SK-N-SH treated with all-trans-retinoic acid at 6 μM for 48 hours (cell line): ENCODE data around the gene PRDM11.
A peak's percentile ranks its signal among the peaks of the same experiment; 100 is the strongest.

Experiments
- ATAC-seq: fragments of 200-7000 bp; cut with Tn5 transposase; 3 replicates; pipeline ENCODE4 v1.9.1; 2020; ENCODE audit warnings: mild to moderate bottlenecking, moderate library complexity
- BACH2 ChIP-seq: fragments of 250-450 bp; sonication (Bioruptor Pico); IDR thresholded peaks from 2 replicates; pipeline ENCODE4 v1.9.0; 2021; ENCODE audit warnings: mild to moderate bottlenecking, borderline replicate concordance
- CSDC2 ChIP-seq: fragments of 250-450 bp; sonication (Bioruptor Pico); IDR thresholded peaks from 2 replicates; pipeline ENCODE4 v1.5.0; 2020; ENCODE audit warnings: mild to moderate bottlenecking, moderate library complexity
- ESRRG ChIP-seq: fragments of 250-450 bp; sonication (Bioruptor Pico); IDR thresholded peaks from 2 replicates; pipeline ENCODE4 v1.6.1; 2021; ENCODE audit warnings: mild to moderate bottlenecking
- ISL1 ChIP-seq: fragments of 250-450 bp; sonication (Bioruptor Pico); IDR thresholded peaks from 2 replicates; pipeline ENCODE4 v2.1.2; 2022; ENCODE audit warnings: mild to moderate bottlenecking, moderate library complexity
- SNAI2 ChIP-seq: fragments of 250-450 bp; sonication (Bioruptor Pico); IDR thresholded peaks from 2 replicates; pipeline ENCODE4 v1.5.0; 2020; ENCODE audit warnings: mild to moderate bottlenecking, moderate library complexity
- TCF4 ChIP-seq: fragments of 250-450 bp; sonication (Bioruptor Pico); IDR thresholded peaks from 2 replicates; pipeline ENCODE4 v1.8.0; 2021; ENCODE audit warnings: mild to moderate bottlenecking, moderate library complexity, borderline replicate concordance
- TOX ChIP-seq: fragments of 250-450 bp; sonication (Bioruptor Pico); IDR thresholded peaks from 2 replicates; pipeline ENCODE4 v1.8.0; 2021; ENCODE audit warnings: mild to moderate bottlenecking, moderate library complexity, borderline replicate concordance
- ZC3H10 ChIP-seq: fragments of 250-450 bp; sonication (Bioruptor Pico); IDR thresholded peaks from 2 replicates; pipeline ENCODE4 v1.5.1; 2021; ENCODE audit warnings: mild to moderate bottlenecking, moderate library complexity
- ZFP3 ChIP-seq: fragments of 250-450 bp; sonication (Bioruptor Pico); IDR thresholded peaks from 2 replicates; pipeline ENCODE4 v1.5.0; 2020; ENCODE audit warnings: mild to moderate bottlenecking, moderate library complexity
- ZFP30 ChIP-seq: fragments of 450-650 bp; formaldehyde crosslinking; IDR thresholded peaks from 2 replicates; pipeline ENCODE4 v1.5.0; 2022; ENCODE audit warnings: mild to moderate bottlenecking, moderate library complexity
- ZNF70 ChIP-seq: fragments of 450-650 bp; formaldehyde crosslinking; IDR thresholded peaks from 2 replicates; pipeline ENCODE4 v1.5.0; 2020; ENCODE audit warnings: mild to moderate bottlenecking, moderate library complexity
- TF ChIP-seq, protein P1 (sequence below): fragments of 250-450 bp; sonication (Bioruptor Pico); IDR thresholded peaks from 2 replicates; pipeline ENCODE4 v1.5.1; 2021; ENCODE audit warnings: mild to moderate bottlenecking, moderate library complexity
- TF ChIP-seq, protein P2 (sequence below): fragments of 250-450 bp; sonication (Bioruptor Pico); IDR thresholded peaks from 2 replicates; pipeline ENCODE4 v1.8.0; 2021; ENCODE audit warnings: low read depth, mild to moderate bottlenecking, moderate library complexity, borderline replicate concordance
- TF ChIP-seq, protein P3 (sequence below): fragments of 250-450 bp; sonication (Bioruptor Pico); IDR thresholded peaks from 2 replicates; pipeline ENCODE4 v1.5.0; 2020; ENCODE audit warnings: mild to moderate bottlenecking, moderate library complexity
- TF ChIP-seq, protein P4 (sequence below): fragments of 250-450 bp; sonication (Bioruptor Pico); IDR thresholded peaks from 2 replicates; pipeline ENCODE4 v1.5.1; 2020; ENCODE audit warnings: low read depth, mild to moderate bottlenecking, moderate library complexity
- TF ChIP-seq, protein P5 (sequence below): fragments of 250-450 bp; sonication (Bioruptor Pico); IDR thresholded peaks from 2 replicates; pipeline ENCODE4 v1.8.0; 2020; ENCODE audit warnings: mild to moderate bottlenecking, moderate library complexity, borderline replicate concordance

PRDM11 gene

DNA sequence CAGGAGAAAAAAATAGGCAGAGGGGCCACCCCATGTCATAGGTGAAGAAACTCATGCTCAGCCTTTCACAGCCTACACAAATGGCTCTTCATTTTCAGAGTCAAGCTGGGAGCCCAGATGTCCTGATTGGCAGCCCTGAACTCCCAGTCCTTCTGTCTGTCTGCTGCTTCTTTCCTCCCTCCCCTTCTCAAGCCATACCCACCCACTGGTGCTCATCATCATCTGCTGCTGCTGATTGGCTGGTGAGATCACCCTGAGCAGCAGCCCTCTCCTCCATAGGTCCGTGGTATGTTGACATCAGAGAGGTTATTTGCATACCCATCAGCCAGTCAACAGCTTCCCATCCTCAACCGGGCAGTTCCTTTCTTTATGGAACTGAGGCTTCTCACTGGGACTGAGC lies 46.1 kb upstream of the PRDM11 start:
- TF ChIP-seq, protein P1, sequence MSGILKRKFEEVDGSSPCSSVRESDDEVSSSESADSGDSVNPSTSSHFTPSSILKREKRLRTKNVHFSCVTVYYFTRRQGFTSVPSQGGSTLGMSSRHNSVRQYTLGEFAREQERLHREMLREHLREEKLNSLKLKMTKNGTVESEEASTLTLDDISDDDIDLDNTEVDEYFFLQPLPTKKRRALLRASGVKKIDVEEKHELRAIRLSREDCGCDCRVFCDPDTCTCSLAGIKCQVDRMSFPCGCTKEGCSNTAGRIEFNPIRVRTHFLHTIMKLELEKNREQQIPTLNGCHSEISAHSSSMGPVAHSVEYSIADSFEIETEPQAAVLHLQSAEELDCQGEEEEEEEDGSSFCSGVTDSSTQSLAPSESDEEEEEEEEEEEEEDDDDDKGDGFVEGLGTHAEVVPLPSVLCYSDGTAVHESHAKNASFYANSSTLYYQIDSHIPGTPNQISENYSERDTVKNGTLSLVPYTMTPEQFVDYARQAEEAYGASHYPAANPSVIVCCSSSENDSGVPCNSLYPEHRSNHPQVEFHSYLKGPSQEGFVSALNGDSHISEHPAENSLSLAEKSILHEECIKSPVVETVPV = no peak
- TF ChIP-seq, protein P2, sequence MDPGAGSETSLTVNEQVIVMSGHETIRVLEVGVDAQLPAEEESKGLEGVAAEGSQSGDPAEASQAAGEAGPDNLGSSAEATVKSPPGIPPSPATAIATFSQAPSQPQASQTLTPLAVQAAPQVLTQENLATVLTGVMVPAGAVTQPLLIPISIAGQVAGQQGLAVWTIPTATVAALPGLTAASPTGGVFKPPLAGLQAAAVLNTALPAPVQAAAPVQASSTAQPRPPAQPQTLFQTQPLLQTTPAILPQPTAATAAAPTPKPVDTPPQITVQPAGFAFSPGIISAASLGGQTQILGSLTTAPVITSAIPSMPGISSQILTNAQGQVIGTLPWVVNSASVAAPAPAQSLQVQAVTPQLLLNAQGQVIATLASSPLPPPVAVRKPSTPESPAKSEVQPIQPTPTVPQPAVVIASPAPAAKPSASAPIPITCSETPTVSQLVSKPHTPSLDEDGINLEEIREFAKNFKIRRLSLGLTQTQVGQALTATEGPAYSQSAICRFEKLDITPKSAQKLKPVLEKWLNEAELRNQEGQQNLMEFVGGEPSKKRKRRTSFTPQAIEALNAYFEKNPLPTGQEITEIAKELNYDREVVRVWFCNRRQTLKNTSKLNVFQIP = no peak
- TF ChIP-seq ZC3H10 (CRISPR knock-in tag) (no peak), CSDC2 (CRISPR knock-in tag) (no peak), TOX (CRISPR knock-in tag) (no peak)
- ATAC-seq = peak; percentile 54

DNA sequence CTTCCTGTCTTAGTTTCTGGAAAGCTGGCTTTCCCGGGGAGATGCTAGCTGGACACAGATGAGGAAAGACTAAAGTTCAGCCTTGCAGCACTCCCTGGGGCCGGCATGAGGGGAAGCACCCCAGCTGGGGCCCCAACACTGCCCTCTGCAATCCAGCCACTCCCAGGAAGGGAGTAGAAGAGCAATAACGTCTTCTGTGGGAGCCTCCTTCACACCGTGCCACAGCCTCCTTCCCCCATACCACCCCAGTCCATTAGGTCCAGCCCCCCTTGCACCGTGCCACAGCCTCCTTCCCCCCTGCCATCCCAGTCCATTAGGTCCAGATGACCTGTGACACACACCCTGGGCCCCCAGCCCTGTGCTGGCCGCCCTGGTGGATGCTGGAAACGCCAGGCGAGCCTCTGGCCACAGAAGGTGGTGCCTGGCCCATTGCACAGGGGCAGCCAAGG lies 44.1 kb upstream of the PRDM11 start:
- TF ChIP-seq, protein P3, sequence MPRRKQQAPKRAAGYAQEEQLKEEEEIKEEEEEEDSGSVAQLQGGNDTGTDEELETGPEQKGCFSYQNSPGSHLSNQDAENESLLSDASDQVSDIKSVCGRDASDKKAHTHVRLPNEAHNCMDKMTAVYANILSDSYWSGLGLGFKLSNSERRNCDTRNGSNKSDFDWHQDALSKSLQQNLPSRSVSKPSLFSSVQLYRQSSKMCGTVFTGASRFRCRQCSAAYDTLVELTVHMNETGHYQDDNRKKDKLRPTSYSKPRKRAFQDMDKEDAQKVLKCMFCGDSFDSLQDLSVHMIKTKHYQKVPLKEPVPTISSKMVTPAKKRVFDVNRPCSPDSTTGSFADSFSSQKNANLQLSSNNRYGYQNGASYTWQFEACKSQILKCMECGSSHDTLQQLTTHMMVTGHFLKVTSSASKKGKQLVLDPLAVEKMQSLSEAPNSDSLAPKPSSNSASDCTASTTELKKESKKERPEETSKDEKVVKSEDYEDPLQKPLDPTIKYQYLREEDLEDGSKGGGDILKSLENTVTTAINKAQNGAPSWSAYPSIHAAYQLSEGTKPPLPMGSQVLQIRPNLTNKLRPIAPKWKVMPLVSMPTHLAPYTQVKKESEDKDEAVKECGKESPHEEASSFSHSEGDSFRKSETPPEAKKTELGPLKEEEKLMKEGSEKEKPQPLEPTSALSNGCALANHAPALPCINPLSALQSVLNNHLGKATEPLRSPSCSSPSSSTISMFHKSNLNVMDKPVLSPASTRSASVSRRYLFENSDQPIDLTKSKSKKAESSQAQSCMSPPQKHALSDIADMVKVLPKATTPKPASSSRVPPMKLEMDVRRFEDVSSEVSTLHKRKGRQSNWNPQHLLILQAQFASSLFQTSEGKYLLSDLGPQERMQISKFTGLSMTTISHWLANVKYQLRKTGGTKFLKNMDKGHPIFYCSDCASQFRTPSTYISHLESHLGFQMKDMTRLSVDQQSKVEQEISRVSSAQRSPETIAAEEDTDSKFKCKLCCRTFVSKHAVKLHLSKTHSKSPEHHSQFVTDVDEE (CRISPR knock-in tag) = no peak
- no peak for TF ChIP-seq ZFP3
- no peak for TF ChIP-seq TCF4 (CRISPR knock-in tag)
- TF ChIP-seq ISL1 (CRISPR knock-in tag) = no peak
- TF ChIP-seq CSDC2 (CRISPR knock-in tag) = no peak
- TF ChIP-seq SNAI2 (CRISPR knock-in tag) = no peak
- ATAC-seq = no peak

DNA sequence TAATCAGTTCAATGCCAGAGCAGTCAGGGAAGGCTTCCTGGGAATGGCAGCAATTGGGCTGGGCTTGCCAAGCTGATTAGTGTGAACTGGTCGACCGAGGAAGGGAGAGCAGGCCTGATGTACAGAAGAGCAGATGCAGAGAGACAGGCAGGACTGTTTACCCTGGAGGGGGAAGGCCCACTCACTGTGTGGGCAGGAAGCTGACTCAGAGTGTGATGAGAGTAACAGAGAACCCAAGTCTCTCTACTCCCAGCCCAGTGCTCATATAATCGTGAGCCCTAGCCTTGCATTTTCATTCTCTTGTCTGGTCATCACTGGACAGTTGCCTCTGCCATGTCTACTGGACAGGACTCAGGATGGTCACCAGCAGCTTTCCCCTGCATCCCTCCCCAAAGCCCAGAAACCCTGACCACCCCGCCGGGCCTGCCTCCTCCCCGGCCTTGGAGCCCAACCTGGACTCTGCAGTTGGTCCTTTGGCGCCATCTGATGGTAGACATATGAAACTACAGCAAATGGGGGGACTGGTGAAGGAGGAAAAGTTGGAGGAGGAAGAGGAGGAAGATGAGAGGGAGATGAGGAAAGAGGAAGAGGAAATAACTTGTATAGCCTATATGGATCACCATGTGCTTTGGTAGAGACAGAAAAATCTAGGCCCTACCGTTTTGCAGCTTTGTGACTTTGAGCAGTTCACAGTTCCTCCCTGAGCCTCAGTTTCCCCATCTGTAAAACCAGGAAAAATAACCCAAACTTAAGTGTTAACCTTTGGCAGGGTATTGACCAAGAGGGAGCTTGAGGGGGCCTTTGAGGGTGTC lies 43.4 kb upstream of the PRDM11 start:
- ATAC-seq = peak; percentile 69
- TF ChIP-seq BACH2 (CRISPR knock-in tag) = no peak
- TF ChIP-seq, protein P2 = no peak
- TF ChIP-seq ZNF70 (CRISPR knock-in tag) = no peak
- TF ChIP-seq, protein P1 = no peak
- TF ChIP-seq, protein P4, sequence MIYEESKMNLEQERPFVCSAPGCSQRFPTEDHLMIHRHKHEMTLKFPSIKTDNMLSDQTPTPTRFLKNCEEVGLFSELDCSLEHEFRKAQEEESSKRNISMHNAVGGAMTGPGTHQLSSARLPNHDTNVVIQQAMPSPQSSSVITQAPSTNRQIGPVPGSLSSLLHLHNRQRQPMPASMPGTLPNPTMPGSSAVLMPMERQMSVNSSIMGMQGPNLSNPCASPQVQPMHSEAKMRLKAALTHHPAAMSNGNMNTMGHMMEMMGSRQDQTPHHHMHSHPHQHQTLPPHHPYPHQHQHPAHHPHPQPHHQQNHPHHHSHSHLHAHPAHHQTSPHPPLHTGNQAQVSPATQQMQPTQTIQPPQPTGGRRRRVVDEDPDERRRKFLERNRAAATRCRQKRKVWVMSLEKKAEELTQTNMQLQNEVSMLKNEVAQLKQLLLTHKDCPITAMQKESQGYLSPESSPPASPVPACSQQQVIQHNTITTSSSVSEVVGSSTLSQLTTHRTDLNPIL (CRISPR knock-in tag) = no peak
- TF ChIP-seq, protein P3 (CRISPR knock-in tag) = no peak
- TF ChIP-seq ESRRG (CRISPR knock-in tag) = no peak
- TF ChIP-seq ZFP30 (CRISPR knock-in tag) = no peak
- TF ChIP-seq, protein P5, sequence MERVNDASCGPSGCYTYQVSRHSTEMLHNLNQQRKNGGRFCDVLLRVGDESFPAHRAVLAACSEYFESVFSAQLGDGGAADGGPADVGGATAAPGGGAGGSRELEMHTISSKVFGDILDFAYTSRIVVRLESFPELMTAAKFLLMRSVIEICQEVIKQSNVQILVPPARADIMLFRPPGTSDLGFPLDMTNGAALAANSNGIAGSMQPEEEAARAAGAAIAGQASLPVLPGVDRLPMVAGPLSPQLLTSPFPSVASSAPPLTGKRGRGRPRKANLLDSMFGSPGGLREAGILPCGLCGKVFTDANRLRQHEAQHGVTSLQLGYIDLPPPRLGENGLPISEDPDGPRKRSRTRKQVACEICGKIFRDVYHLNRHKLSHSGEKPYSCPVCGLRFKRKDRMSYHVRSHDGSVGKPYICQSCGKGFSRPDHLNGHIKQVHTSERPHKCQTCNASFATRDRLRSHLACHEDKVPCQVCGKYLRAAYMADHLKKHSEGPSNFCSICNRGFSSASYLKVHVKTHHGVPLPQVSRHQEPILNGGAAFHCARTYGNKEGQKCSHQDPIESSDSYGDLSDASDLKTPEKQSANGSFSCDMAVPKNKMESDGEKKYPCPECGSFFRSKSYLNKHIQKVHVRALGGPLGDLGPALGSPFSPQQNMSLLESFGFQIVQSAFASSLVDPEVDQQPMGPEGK (CRISPR knock-in tag) = no peak
- TF ChIP-seq, all 23 proteins: peak for 0
